ENCODE data around the gene CHD1. TPM values are rescaled to one million over a fixed set of nuclear protein-coding genes. Genes with fewer than 3 reads are reported as not detected.
A peak's percentile ranks its signal among the peaks of the same experiment; 100 is the strongest.

The CHD1 gene
- total and polyA plus RNA-seq, 9 of the 15 experiments (the other 6 are each of a cell fraction or from before 2014, with no cell fraction given): 27.3 to 133 (median 58.7) TPM

DNA sequence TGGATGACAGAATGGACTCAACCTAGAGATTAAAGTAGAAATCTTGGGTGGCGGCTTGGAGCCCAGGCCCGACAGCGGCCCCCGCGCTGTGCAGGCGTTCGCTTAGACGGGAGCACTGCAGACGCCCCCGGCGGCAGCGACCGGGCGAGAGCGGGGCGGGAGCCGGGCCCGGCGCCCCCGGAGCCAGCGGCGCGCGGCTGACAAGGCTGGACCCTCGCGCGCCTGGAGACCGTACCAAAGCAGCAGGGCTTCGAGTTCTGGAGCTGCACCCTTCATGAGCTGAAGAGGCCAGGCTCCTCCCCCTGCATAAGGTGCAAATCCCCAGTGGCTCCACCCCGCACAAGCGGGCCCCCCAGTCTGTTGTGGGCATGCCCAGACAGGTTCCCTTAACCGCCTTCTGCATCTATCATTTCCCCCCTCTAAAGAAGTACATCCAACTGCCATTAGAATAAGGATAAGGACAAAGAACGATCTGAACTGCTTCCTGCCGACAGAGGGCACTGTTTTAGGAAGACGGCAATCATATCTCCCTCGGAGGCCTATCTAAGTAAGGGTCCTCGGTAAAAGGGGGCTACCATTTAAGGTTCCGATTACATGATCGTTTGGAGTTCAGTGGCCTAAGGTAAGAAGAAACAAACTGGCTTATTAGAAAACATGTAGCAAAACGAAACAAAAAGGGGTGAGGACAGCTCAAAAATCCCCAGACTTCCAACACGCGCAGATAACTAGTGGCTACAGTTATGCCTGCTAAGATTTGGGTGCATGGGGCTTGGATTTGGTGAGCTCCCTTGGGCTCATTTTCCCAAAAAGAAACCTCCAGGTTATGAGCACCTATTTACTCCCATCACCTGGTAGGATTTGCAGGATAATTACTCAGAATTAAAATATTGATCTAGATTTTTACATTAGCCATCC is 89.1 kb downstream of the CHD1 start:
- ChIA-PET CTCF (ENCODE audit: low intra/inter-chr PET ratio) (no interaction called here), POLR2A (no interaction called here)
- no peak overlapping the region for H3K9ac ChIP-seq (ENCODE audit: insufficient read depth in 1 of 2, low read depth in 2 of 2, low read length in 2 of 2)
- TF ChIP-seq ZKSCAN3 (CRISPR knock-in tag; IDR thresholded peaks at IDR 0.05) (no peak), ZNF133 (CRISPR knock-in tag; IDR thresholded peaks at IDR 0.05) (no peak), CTCFL (IDR thresholded peaks at IDR 0.05; ENCODE audit: borderline replicate concordance, insufficient read depth, low read depth, low read length, poor library complexity, severe bottlenecking) (peak; percentile 63), SMC3 (conservative IDR thresholded peaks at IDR 0.05; ENCODE audit: insufficient read depth, low read depth, low read length) (0 out of 2 replicates have a peak, but pooled peaks have one; percentile 11), RAD21 (CRISPR knock-in tag; conservative IDR thresholded peaks at IDR 0.05 in 1 of 2, IDR thresholded peaks at IDR 0.05 in 1 of 2) (peak in 1 of 2 experiments; percentile 34; a peak in 2 of 4 replicates), CTCF (IDR thresholded peaks at IDR 0.05 in 2 of 3, conservative IDR thresholded peaks at IDR 0.05 in 1 of 3; ENCODE audit: insufficient read depth in 2 of 3, low read depth in 1 of 3, low read length in 3 of 3) (peak; percentile 27 to 41 (median 30); a peak in 4 of 6 replicates)
- TF ChIP-seq, protein P1, sequence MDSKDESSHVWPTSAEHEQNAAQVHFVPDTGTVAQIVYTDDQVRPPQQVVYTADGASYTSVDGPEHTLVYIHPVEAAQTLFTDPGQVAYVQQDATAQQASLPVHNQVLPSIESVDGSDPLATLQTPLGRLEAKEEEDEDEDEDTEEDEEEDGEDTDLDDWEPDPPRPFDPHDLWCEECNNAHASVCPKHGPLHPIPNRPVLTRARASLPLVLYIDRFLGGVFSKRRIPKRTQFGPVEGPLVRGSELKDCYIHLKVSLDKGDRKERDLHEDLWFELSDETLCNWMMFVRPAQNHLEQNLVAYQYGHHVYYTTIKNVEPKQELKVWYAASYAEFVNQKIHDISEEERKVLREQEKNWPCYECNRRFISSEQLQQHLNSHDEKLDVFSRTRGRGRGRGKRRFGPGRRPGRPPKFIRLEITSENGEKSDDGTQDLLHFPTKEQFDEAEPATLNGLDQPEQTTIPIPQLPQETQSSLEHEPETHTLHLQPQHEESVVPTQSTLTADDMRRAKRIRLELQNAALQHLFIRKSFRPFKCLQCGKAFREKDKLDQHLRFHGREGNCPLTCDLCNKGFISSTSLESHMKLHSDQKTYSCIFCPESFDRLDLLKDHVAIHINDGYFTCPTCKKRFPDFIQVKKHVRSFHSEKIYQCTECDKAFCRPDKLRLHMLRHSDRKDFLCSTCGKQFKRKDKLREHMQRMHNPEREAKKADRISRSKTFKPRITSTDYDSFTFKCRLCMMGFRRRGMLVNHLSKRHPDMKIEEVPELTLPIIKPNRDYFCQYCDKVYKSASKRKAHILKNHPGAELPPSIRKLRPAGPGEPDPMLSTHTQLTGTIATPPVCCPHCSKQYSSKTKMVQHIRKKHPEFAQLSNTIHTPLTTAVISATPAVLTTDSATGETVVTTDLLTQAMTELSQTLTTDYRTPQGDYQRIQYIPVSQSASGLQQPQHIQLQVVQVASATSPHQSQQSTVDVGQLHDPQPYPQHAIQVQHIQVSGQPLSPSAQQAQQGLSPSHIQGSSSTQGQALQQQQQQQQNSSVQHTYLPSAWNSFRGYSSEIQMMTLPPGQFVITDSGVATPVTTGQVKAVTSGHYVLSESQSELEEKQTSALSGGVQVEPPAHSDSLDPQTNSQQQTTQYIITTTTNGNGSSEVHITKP (IDR thresholded peaks at IDR 0.05; ENCODE audit: partially characterized antibody): peak; percentile 77
- no peaks in the 10 kb centered on the region for H4K20me1 ChIP-seq (replicated peaks; ENCODE audit: control insufficient read depth, insufficient read depth, low read length)
- H3K4me2 ChIP-seq (ENCODE audit: insufficient read depth, low read length): peak overlapping the region; percentile 34; the same call in 1 of the 2 replicates
- H3K4me1 ChIP-seq (replicated peaks in 1 of 2; ENCODE audit: control insufficient read depth in 2 of 2, insufficient read depth in 2 of 2, low read length in 2 of 2): peaks cover 0 to 3% of the 10 kb centered on the region in 2 experiments; a peak in 1 of 5 replicates
- in situ Hi-C loops (cut with MboI): no loop called here
- no peaks in the 10 kb centered on the region for H3K36me3 ChIP-seq (ENCODE audit: control insufficient read depth, insufficient read depth, low read length)
- H3K9me1 ChIP-seq (ENCODE audit: control insufficient read depth, insufficient read depth, low read length): no peaks in the 10 kb centered on the region
- no peak overlapping the region for H3K4me3 ChIP-seq
- no peaks in the 10 kb centered on the region for H3K9me3 ChIP-seq (replicated peaks; ENCODE audit: control insufficient read depth, insufficient read depth, low read depth, low read length)
- intact Hi-C loops (cut with micrococcal nuclease): loop anchor here (5.0 kb wide), 1 partner anchor 193 kb away; no protein-coding TSS in a partner anchor
- 54% methylated on average over 24 of the region's 42 CpGs for WGBS (ENCODE audit: insufficient coverage, low coverage, missing lambda C conversion rate)
- no peaks in the 10 kb centered on the region for H3K79me2 ChIP-seq (ENCODE audit: control insufficient read depth, insufficient read depth, low read length)
- BruUV-seq (replicated peaks): no TSS peak
- DNase-seq (ENCODE audit: extremely low read depth in 1 of 4, low spot score in 3 of 4) (peak in 2 of 4 experiments; percentile 13 to 47), ATAC-seq (peak; percentile 91), FAIRE-seq (peak; percentile 26)
- H2AFZ ChIP-seq (ENCODE audit: low read depth, low read length): peak overlapping the region; percentile 67; the same call in 1 of the 2 replicates
- H3K27ac ChIP-seq (ENCODE audit: extremely low read depth, low read depth, low read length): no peak overlapping the region
- no peaks in the 10 kb centered on the region for H3K27me3 ChIP-seq (ENCODE audit: control insufficient read depth in 2 of 2, insufficient read depth in 2 of 2, low read length in 2 of 2)
